ENCODE data around the gene SMYD1. TPM values are rescaled to one million over a fixed set of nuclear protein-coding genes. Genes with fewer than 3 reads are reported as not detected.

The SMYD1 gene
- total and polyA plus RNA-seq, 5 donors from 2014 or later: not detected

Other genes starting within 250 kb of the SMYD1 start
- 54.2 TPM for gene RGPD2, start 242.0 kb upstream of the SMYD1 start, total RNA-seq
- gene RGPD2, start 242.0 kb upstream of the SMYD1 start, polyA plus RNA-seq: 10 to 100 TPM; 29.6 to 54.2 (median 47.1) TPM
- 15.4 TPM for gene RNU2-63P, start 51.3 kb upstream of the SMYD1 start, total RNA-seq
- gene RNU2-63P, start 51.3 kb upstream of the SMYD1 start, polyA plus RNA-seq: 10 to 100 TPM in 2 of 4 donors, 1 to 10 TPM in 1, not detected in 1; 6.3 to 14.9 (median 10.9) TPM
- gene KRCC1, start 12.0 kb upstream of the SMYD1 start, total RNA-seq: 11.8 TPM
- 10 to 100 TPM; 37.1 to 41.9 (median 41.0) TPM for gene KRCC1, start 12.0 kb upstream of the SMYD1 start, polyA plus RNA-seq
- not detected for gene FABP1, start 60.2 kb downstream of the SMYD1 start, total RNA-seq
- not detected for gene FABP1, start 60.2 kb downstream of the SMYD1 start, polyA plus RNA-seq
- gene THNSL2, start 102.5 kb downstream of the SMYD1 start, total RNA-seq: 0.64 TPM
- under 1 TPM; 0.51 to 0.80 (median 0.54) TPM for gene THNSL2, start 102.5 kb downstream of the SMYD1 start, polyA plus RNA-seq